Measurements from ENCODE around the gene PUM2. TPM values are rescaled to one million over a fixed set of nuclear protein-coding genes. Genes with fewer than 3 reads are reported as not detected.

PUM2 gene
- polyA plus RNA-seq, 1 donor (not counting 4 experiments of a cell fraction or from before 2014, with no cell fraction given) = 47.5 TPM

DNA sequence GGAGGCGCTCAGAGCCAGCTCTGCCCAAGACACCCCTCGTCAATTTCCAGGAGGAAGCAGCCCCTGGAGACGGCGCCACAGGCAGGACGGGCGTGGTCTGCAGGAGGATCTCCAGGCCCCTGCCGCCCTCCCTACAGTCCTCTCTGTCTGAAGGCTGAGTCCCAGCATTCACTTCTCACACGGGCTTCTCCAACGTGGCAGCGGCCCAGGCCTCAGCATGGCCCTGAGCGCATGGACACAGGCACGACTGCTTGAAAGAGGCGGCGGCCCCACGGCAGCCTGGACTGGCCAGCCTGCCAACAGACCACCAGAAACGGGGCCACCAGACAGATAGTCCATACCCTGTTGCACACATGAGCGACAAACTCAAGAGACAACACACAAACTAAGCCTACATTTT lies 149.0 kb downstream of the PUM2 start:
- no peak overlapping the region for H3K4me3 ChIP-seq (ENCODE audit: control insufficient read depth in 2 of 3, extremely low read depth in 1 of 3, insufficient read depth in 2 of 3, low read depth in 1 of 3, low read length in 3 of 3)
- H3K9me3 ChIP-seq (ENCODE audit: control insufficient read depth, low read depth, low read length) = no peaks in the 10 kb centered on the region
- no peaks in the 10 kb centered on the region for H3K9me1 ChIP-seq (ENCODE audit: control insufficient read depth, extremely low read depth, insufficient read depth, low read length)
- H3K27ac ChIP-seq (ENCODE audit: control insufficient read depth, insufficient read depth, low read length) = no peak overlapping the region
- dilution Hi-C loops (cut with MboI; ENCODE audit: extremely low pct_ligation_motif_present, low sequenced_read_pairs) = no loop called here
- H3K9ac ChIP-seq (ENCODE audit: control insufficient read depth, extremely low read depth, insufficient read depth, low read length) = no peak overlapping the region
- no peak for DNase-seq (ENCODE audit: low read depth, low spot score)
- no peak for FAIRE-seq
- no peak overlapping the region for H3K4me2 ChIP-seq (ENCODE audit: control insufficient read depth, extremely low read depth, insufficient read depth, low read depth, low read length)
- H2AFZ ChIP-seq (ENCODE audit: control insufficient read depth, low read length) = no peak overlapping the region
- peaks cover 32 to 56% of the 10 kb centered on the region in 2 experiments for H3K36me3 ChIP-seq (ENCODE audit: control insufficient read depth in 2 of 2, extremely low read depth in 1 of 2, insufficient read depth in 2 of 2, low read length in 2 of 2)
- no peaks in the 10 kb centered on the region for H3K27me3 ChIP-seq (ENCODE audit: control insufficient read depth, extremely low read depth, insufficient read depth, low read length)
- H3K4me1 ChIP-seq (ENCODE audit: control insufficient read depth, extremely low read depth, insufficient read depth, low read length) = peaks cover 29% of the 10 kb centered on the region
- H3K79me2 ChIP-seq (ENCODE audit: control insufficient read depth, insufficient read depth, low read length) = peaks cover 15% of the 10 kb centered on the region
- peaks cover 38% of the 10 kb centered on the region for H4K20me1 ChIP-seq (ENCODE audit: control insufficient read depth, extremely low read depth, insufficient read depth, low read length)
- TF ChIP-seq, protein P1, sequence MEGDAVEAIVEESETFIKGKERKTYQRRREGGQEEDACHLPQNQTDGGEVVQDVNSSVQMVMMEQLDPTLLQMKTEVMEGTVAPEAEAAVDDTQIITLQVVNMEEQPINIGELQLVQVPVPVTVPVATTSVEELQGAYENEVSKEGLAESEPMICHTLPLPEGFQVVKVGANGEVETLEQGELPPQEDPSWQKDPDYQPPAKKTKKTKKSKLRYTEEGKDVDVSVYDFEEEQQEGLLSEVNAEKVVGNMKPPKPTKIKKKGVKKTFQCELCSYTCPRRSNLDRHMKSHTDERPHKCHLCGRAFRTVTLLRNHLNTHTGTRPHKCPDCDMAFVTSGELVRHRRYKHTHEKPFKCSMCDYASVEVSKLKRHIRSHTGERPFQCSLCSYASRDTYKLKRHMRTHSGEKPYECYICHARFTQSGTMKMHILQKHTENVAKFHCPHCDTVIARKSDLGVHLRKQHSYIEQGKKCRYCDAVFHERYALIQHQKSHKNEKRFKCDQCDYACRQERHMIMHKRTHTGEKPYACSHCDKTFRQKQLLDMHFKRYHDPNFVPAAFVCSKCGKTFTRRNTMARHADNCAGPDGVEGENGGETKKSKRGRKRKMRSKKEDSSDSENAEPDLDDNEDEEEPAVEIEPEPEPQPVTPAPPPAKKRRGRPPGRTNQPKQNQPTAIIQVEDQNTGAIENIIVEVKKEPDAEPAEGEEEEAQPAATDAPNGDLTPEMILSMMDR (optimal IDR thresholded peaks at IDR 0.05 in 1 of 3, IDR thresholded peaks at IDR 0.05 in 1 of 3, conservative IDR thresholded peaks at IDR 0.05 in 1 of 3; ENCODE audit: extremely low read depth in 1 of 3, insufficient read depth in 2 of 3, low read length in 3 of 3) = no peak
- TF ChIP-seq EZH2 (IDR thresholded peaks at IDR 0.05; ENCODE audit: low read length) = no peak

DNA sequence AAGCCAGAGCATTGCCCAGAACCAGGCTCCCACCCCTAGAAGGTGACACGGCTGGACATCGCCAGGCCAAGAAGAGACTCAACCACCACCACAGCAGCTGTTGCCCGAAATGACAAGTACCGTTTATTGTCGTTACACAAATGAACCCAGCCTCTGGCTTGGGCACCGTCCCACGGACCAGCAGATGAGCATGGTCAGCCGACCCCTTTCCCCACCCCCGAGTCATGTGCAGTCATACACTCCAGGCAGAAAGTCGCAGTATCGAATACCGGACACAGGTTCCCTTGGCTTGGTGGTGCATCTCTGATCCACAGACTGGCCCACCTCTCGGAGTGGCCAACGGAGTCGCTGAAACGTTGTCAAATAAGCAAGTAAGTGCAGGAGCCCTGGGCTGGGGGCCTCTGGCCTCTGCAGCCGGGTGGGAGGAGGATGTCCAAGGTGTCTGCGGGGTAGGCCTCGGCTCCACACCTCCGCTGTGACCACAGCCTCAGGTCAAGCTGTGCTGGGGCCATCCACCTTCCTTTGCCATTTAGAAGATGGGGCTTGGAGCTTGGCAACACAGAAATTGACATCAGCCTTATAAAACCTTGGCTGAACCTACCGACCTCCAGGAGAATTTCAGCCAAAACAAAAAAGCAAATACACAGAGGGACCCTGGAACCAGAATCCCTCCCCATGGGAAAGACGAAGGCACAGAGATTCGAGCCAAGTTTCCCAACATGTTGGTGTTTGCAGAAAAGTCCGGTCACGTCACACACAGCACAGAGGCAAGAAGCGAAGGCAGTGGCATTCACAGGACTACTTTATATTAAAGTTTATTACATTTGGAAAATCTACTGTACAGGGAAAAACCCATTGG lies 149.7 kb downstream of the PUM2 start:
- TF ChIP-seq EZH2 (IDR thresholded peaks at IDR 0.05; ENCODE audit: low read length) = no peak
- TF ChIP-seq, protein P1 (optimal IDR thresholded peaks at IDR 0.05 in 1 of 3, IDR thresholded peaks at IDR 0.05 in 1 of 3, conservative IDR thresholded peaks at IDR 0.05 in 1 of 3; ENCODE audit: extremely low read depth in 1 of 3, insufficient read depth in 2 of 3, low read length in 3 of 3) = no peak
- peaks cover 9% of the 10 kb centered on the region for H3K79me2 ChIP-seq (ENCODE audit: control insufficient read depth, insufficient read depth, low read length)
- no peak overlapping the region for H3K4me2 ChIP-seq (ENCODE audit: control insufficient read depth, extremely low read depth, insufficient read depth, low read depth, low read length)
- dilution Hi-C loops (cut with MboI; ENCODE audit: extremely low pct_ligation_motif_present, low sequenced_read_pairs) = no loop called here
- no peaks in the 10 kb centered on the region for H3K9me3 ChIP-seq (ENCODE audit: control insufficient read depth, low read depth, low read length)
- H3K27me3 ChIP-seq (ENCODE audit: control insufficient read depth, extremely low read depth, insufficient read depth, low read length) = no peaks in the 10 kb centered on the region
- DNase-seq (ENCODE audit: low read depth, low spot score) = no peak
- no peak overlapping the region for H3K4me3 ChIP-seq (ENCODE audit: control insufficient read depth in 2 of 3, extremely low read depth in 1 of 3, insufficient read depth in 2 of 3, low read depth in 1 of 3, low read length in 3 of 3)
- H3K36me3 ChIP-seq (ENCODE audit: control insufficient read depth in 2 of 2, extremely low read depth in 1 of 2, insufficient read depth in 2 of 2, low read length in 2 of 2) = peaks cover 30 to 51% of the 10 kb centered on the region in 2 experiments
- FAIRE-seq = no peak
- H3K4me1 ChIP-seq (ENCODE audit: control insufficient read depth, extremely low read depth, insufficient read depth, low read length) = peaks cover 29% of the 10 kb centered on the region
- no peak overlapping the region for H3K9ac ChIP-seq (ENCODE audit: control insufficient read depth, extremely low read depth, insufficient read depth, low read length)
- no peaks in the 10 kb centered on the region for H3K9me1 ChIP-seq (ENCODE audit: control insufficient read depth, extremely low read depth, insufficient read depth, low read length)
- H3K27ac ChIP-seq (ENCODE audit: control insufficient read depth, insufficient read depth, low read length) = no peak overlapping the region
- peaks cover 32% of the 10 kb centered on the region for H4K20me1 ChIP-seq (ENCODE audit: control insufficient read depth, extremely low read depth, insufficient read depth, low read length)
- H2AFZ ChIP-seq (ENCODE audit: control insufficient read depth, low read length) = no peak overlapping the region
